Sigmoid colon (tissue), 7 donors: ENCODE measurements around the gene REC8. TPM values are rescaled to one million over a fixed set of nuclear protein-coding genes. Genes with fewer than 3 reads are reported as not detected.
A peak's percentile ranks its signal among the peaks of the same experiment; 100 is the strongest.

Experiments
- DNase-seq: peaks from one replicate; pipeline ENCODE4 v3.0.0-alpha.2; 2019
- H3K27ac ChIP-seq, 4 donors: fragments of 200-600 bp; sonication (generic); one replicate each; pipeline ENCODE4 v1.5.1; 2016 to 2019; ENCODE audit warnings: mild to moderate bottlenecking in 1 of 4
- H3K27me3 ChIP-seq, 3 donors: fragments of 200-600 bp; sonication (generic); one replicate each; pipeline ENCODE4 v1.5.1; 2019; ENCODE audit warnings: mild to moderate bottlenecking in 1 of 3
- H3K36me3 ChIP-seq, 4 donors: fragments of 200-600 bp; sonication (generic); one replicate each; pipeline ENCODE4 v1.5.1; 2016 to 2019
- H3K4me1 ChIP-seq, 4 donors: fragments of 200-600 bp; sonication (generic); one replicate each; pipeline ENCODE4 v1.5.1; 2017 to 2019
- H3K4me3 ChIP-seq, 4 donors: fragments of 200-600 bp; sonication (generic); one replicate each; pipeline ENCODE4 v1.5.1; 2017 to 2019; ENCODE audit warnings: mild to moderate bottlenecking in 2 of 4, moderate library complexity in 1 of 4
- H3K9me3 ChIP-seq, 4 donors: fragments of 200-600 bp in 3 of 4; sonication (generic) in 3 of 4; one replicate each; pipeline versions ENCODE4 v1.5.1 to v1.6.1; 2013 to 2019
- EP300 ChIP-seq, 4 donors: sonication (generic); formaldehyde crosslinking; IDR thresholded peaks; one replicate each; pipeline ENCODE4 v1.6.1; 2017; ENCODE audit warnings: antibody characterized with exemption in 4 of 4
- POLR2A ChIP-seq, 2 donors: fragments of 450-650 bp; IDR thresholded peaks; one replicate each; pipeline ENCODE4 v1.6.1; 2016; ENCODE audit warnings: antibody characterized with exemption in 2 of 2, mild to moderate bottlenecking in 2 of 2, moderate library complexity in 2 of 2
- POLR2AphosphoS5 ChIP-seq, 4 donors: sonication (generic); formaldehyde crosslinking; IDR thresholded peaks; one replicate each; pipeline ENCODE4 v1.6.1; 2017; ENCODE audit warnings: antibody characterized with exemption in 4 of 4
- whole genome bisulfite sequencing, 2 donors: extraction: QIAGEN DNeasy Blood & Tissue Kit; methylation state at CpG; one replicate each; pipeline ENCODE4 v1.1.7; 2013; 5-methylcytosine and 5-hydroxymethylcytosine counted together
- intact Hi-C: fragments of 100-400 bp; cut with DNase I; formaldehyde crosslinking; loops from one replicate; pipeline ENCODE4 v1.15.1; 2023
- polyA plus RNA-seq, 3 donors: library from polyadenylated mRNA; stranded (reverse); fragments of 200-250 nt; gene quantifications; one replicate each; pipeline ENCODE4 v1.2.3, GENCODE V29; 2013
- total RNA-seq, 4 donors: library from RNA; depleted of rRNA; stranded (reverse); fragments of >200 nt; gene quantifications; one replicate each; pipeline ENCODE4 v1.1.0, GENCODE V29; 2016
- TF ChIP-seq, protein P1 (sequence below), 4 experiments: fragments of 450-650 bp in 3 of 4; fragments of 200-600 bp in 1 of 4; IDR thresholded peaks; one replicate each; pipeline ENCODE4 v1.5.1; 2016 to 2019; ENCODE audit warnings: antibody characterized with exemption in 4 of 4, mild to moderate bottlenecking in 3 of 4, moderate library complexity in 2 of 4
- donor health status: healthy with polysubstance abuse.
- donor health status: Bipolar disorder and iron deficiency.
- donor health status: healthy.

The REC8 gene
- total and polyA plus RNA-seq, 7 donors: 1.8 to 24.1 (median 6.4) TPM

DNA sequence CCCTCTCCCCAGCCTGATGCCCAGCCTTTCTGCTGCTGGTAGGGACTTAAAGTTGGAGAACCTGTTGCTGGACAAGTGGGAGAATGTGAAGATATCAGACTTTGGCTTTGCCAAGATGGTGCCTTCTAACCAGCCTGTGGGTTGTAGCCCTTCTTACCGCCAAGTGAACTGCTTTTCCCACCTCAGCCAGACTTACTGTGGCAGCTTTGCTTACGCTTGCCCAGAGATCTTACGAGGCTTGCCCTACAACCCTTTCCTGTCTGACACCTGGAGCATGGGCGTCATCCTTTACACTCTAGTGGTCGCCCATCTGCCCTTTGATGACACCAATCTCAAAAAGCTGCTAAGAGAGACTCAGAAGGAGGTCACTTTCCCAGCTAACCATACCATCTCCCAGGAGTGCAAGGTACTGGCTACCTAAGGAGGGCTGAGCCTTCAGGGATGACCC, 35.2 kb downstream of the REC8 start:
- H3K27me3 ChIP-seq: no peaks in the 10 kb centered on the region
- intact Hi-C loops: no loop called here
- peaks cover 0 to 14% (median 5%) of the 10 kb centered on the region in 4 donors for H3K4me1 ChIP-seq
- H3K36me3 ChIP-seq: peaks cover 5 to 86% (median 19%) of the 10 kb centered on the region in 4 donors
- H3K4me3 ChIP-seq: no peak overlapping the region
- TF ChIP-seq POLR2AphosphoS5 (IDR thresholded peaks at IDR 0.05) (no peak), POLR2A (IDR thresholded peaks at IDR 0.05) (no peak), EP300 (IDR thresholded peaks at IDR 0.05) (no peak)
- TF ChIP-seq, protein P1, sequence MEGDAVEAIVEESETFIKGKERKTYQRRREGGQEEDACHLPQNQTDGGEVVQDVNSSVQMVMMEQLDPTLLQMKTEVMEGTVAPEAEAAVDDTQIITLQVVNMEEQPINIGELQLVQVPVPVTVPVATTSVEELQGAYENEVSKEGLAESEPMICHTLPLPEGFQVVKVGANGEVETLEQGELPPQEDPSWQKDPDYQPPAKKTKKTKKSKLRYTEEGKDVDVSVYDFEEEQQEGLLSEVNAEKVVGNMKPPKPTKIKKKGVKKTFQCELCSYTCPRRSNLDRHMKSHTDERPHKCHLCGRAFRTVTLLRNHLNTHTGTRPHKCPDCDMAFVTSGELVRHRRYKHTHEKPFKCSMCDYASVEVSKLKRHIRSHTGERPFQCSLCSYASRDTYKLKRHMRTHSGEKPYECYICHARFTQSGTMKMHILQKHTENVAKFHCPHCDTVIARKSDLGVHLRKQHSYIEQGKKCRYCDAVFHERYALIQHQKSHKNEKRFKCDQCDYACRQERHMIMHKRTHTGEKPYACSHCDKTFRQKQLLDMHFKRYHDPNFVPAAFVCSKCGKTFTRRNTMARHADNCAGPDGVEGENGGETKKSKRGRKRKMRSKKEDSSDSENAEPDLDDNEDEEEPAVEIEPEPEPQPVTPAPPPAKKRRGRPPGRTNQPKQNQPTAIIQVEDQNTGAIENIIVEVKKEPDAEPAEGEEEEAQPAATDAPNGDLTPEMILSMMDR (IDR thresholded peaks at IDR 0.05): no peak
- DNase-seq: peak; percentile 10
- WGBS, 2 donors: 75 to 95% methylated on average over 5 of the region's 5 CpGs
- no peaks in the 10 kb centered on the region for H3K9me3 ChIP-seq
- H3K27ac ChIP-seq: no peak overlapping the region

DNA sequence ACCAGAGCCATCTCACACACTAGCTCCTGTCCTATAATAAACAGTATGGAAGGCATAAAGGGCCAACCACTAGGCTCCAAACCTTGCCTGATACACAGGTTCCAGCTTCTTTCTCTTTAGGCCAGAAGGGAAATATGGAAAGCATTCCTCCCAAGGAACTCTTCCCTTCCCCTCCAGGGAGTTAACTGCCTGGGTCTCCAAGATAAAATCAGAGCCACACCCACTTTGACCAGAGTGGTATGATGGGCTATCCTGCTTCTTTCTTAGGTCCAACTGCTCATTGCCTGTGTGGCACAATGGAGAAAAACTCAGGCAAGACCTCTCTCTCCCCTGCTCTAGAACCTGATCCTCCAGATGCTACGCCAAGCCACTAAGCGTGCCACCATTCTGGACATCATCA, 35.7 kb downstream of the REC8 start:
- Histone ChIP-seq H3K9me3 (no peaks in the 10 kb centered on the region), H3K4me1 (peaks cover 0 to 19% (median 10%) of the 10 kb centered on the region in 4 donors), H3K27me3 (no peaks in the 10 kb centered on the region), H3K4me3 (no peak overlapping the region), H3K27ac (no peak overlapping the region), H3K36me3 (peaks cover 5 to 81% (median 19%) of the 10 kb centered on the region in 4 donors)
- intact Hi-C loops: no loop called here
- peak; percentile 21 for DNase-seq
- WGBS, 2 donors: 99% methylated on average over 2 of the region's 2 CpGs
- TF ChIP-seq POLR2A (IDR thresholded peaks at IDR 0.05) (no peak), EP300 (IDR thresholded peaks at IDR 0.05) (no peak), POLR2AphosphoS5 (IDR thresholded peaks at IDR 0.05) (no peak)
- TF ChIP-seq, protein P1 (IDR thresholded peaks at IDR 0.05): no peak

GRCh38 chr14:24211311-24211710, 39.4 kb downstream of the REC8 start:
- H3K9me3 ChIP-seq: no peaks in the 10 kb centered on the region
- no peak overlapping the region for H3K27ac ChIP-seq
- H3K4me3 ChIP-seq: no peak overlapping the region
- intact Hi-C loops: no loop called here
- peaks cover 5 to 54% (median 16%) of the 10 kb centered on the region in 4 donors for H3K36me3 ChIP-seq
- TF ChIP-seq POLR2AphosphoS5 (IDR thresholded peaks at IDR 0.05): no peak
- TF ChIP-seq POLR2A (IDR thresholded peaks at IDR 0.05): no peak
- no peak for TF ChIP-seq EP300 (IDR thresholded peaks at IDR 0.05)
- TF ChIP-seq, protein P1 (IDR thresholded peaks at IDR 0.05): no peak
- no peaks in the 10 kb centered on the region for H3K27me3 ChIP-seq
- peak; percentile 47 for DNase-seq
- peaks cover 0 to 42% (median 32%) of the 10 kb centered on the region in 4 donors for H3K4me1 ChIP-seq
- 94 to 96% methylated on average over 6 of the region's 6 CpGs for WGBS, 2 donors

- TF ChIP-seq EP300 (IDR thresholded peaks at IDR 0.05) (no peak), POLR2A (IDR thresholded peaks at IDR 0.05) (peak; percentile 94 to 97), POLR2AphosphoS5 (IDR thresholded peaks at IDR 0.05) (peak; percentile 98 to 99 (median 99))
- TF ChIP-seq, protein P1 (IDR thresholded peaks at IDR 0.05): no peak
- H3K27ac ChIP-seq: peak within 1 kb of the TSS; percentile 91 to 97 (median 92)
- H3K36me3 ChIP-seq: peaks cover 5 to 43% (median 15%) of the 10 kb centered on the region in 4 donors
- DNase-seq: peak; percentile 99
- H3K4me1 ChIP-seq: peaks cover 0 to 45% (median 34%) of the 10 kb centered on the region in 4 donors
- H3K4me3 ChIP-seq: peak within 1 kb of the TSS; percentile 58 to 73 (median 69)
- intact Hi-C loops: loop anchor here (2.0 kb wide), 1 partner anchor 18 kb away; the partner anchor contains the start of gene TM9SF1
- H3K27me3 ChIP-seq: no peaks in the 10 kb centered on the region
- WGBS, 2 donors: 0 to 1% methylated on average over 53 of the region's 53 CpGs
- H3K9me3 ChIP-seq: no peaks in the 10 kb centered on the region
These were observed 41.3 kb downstream of the REC8 start, which contains the start of gene CHMP4A for GRCh38 chr14:24212924-24213865. TSS of gene CHMP4A (minus strand) at chr14:24213488. CDS start at chr14:24213439, 49 bp downstream.
